Gastroesophageal sphincter (tissue), 3 donors: ENCODE measurements around the gene RASL11A.

Experiments
- CTCF ChIP-seq, 4 experiments: fragments of 200-600 bp in 2 of 4; fragments of 450-650 bp in 2 of 4; sonication (generic) in 1 of 4; IDR thresholded peaks; one replicate each; pipeline ENCODE4 v1.5.1; 2017 to 2019; ENCODE audit warnings: antibody characterized with exemption in 4 of 4, mild to moderate bottlenecking in 2 of 4, moderate library complexity in 2 of 4
- POLR2A ChIP-seq, 2 donors: fragments of 450-650 bp; IDR thresholded peaks; one replicate each; pipeline ENCODE4 v1.6.1; 2017; ENCODE audit warnings: antibody characterized with exemption in 2 of 2, mild to moderate bottlenecking in 2 of 2, moderate library complexity in 1 of 2
- POLR2AphosphoS5 ChIP-seq: sonication (generic); formaldehyde crosslinking; IDR thresholded peaks from one replicate; pipeline ENCODE4 v1.6.1; 2017; ENCODE audit warnings: antibody characterized with exemption

- TF ChIP-seq CTCF (IDR thresholded peaks at IDR 0.05), result no peak
- TF ChIP-seq POLR2AphosphoS5, result no peak
- no peak for TF ChIP-seq POLR2A (IDR thresholded peaks at IDR 0.05)
Measured at GRCh38 chr13:27250833-27251165, 19.8 kb upstream of the RASL11A start.
